ENCODE measurements around the gene ANKS1B. TPM values are rescaled to one million over a fixed set of nuclear protein-coding genes. Genes with fewer than 3 reads are reported as not detected.

ANKS1B gene
- total RNA-seq, 1 experiment from 2014 or later, result 5.8 TPM

DNA sequence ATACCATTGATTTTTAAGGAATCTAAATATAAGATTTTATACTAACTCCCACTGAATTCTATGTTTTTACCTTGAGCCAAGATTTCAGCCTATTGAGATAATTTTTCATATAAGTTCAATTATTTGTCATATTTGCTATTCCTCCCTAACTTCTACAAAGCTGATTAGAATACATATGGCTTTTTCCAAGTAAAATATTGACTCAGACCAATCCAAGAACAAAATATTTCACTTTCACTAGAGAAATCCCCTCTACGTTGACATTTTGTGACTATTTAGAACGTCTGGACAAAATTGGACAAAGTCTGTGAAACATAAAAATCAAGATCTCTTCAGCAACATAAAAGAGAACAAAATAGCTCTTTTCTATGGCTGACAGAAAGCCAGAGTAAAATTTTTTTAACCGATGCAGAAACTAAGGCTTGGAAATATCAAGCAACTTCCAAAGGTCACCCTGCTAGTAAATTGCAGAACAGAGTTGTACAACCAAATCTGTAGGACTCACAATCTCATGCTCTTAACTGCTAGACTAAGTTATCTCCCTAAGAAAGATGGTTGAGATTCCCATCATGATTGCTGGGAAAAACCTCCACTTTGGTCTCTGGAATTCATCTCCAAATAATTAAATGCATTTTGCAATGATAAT lies 219.1 kb downstream of the ANKS1B start:
- DNase-seq (ENCODE audit: low spot score) (no peak), ATAC-seq (no peak)
- Mint-ChIP-seq H3K4me1 (peaks cover 11% of the 10 kb centered on the region), H3K27ac (no peak overlapping the region), H3K4me3 (no peak overlapping the region), H3K36me3 (no peaks in the 10 kb centered on the region), H3K9me3 (no peaks in the 10 kb centered on the region), H3K27me3 (ENCODE audit: low read depth) (no peaks in the 10 kb centered on the region)
- POLR2A ChIA-PET, result no interaction called here
- no peak for TF ChIP-seq TCF7 (CRISPR knock-in tag; IDR thresholded peaks at IDR 0.05; ENCODE audit: low read depth)
- TF ChIP-seq SP1 (CRISPR knock-in tag; conservative IDR thresholded peaks at IDR 0.05), result no peak
- TF ChIP-seq, protein P1, sequence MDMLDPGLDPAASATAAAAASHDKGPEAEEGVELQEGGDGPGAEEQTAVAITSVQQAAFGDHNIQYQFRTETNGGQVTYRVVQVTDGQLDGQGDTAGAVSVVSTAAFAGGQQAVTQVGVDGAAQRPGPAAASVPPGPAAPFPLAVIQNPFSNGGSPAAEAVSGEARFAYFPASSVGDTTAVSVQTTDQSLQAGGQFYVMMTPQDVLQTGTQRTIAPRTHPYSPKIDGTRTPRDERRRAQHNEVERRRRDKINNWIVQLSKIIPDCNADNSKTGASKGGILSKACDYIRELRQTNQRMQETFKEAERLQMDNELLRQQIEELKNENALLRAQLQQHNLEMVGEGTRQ (CRISPR knock-in tag; IDR thresholded peaks at IDR 0.05), result no peak
- TF ChIP-seq, protein P2, sequence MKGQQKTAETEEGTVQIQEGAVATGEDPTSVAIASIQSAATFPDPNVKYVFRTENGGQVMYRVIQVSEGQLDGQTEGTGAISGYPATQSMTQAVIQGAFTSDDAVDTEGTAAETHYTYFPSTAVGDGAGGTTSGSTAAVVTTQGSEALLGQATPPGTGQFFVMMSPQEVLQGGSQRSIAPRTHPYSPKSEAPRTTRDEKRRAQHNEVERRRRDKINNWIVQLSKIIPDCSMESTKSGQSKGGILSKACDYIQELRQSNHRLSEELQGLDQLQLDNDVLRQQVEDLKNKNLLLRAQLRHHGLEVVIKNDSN (CRISPR knock-in tag; IDR thresholded peaks at IDR 0.05), result no peak
- TF ChIP-seq, protein P3, sequence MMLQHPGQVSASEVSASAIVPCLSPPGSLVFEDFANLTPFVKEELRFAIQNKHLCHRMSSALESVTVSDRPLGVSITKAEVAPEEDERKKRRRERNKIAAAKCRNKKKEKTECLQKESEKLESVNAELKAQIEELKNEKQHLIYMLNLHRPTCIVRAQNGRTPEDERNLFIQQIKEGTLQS (CRISPR knock-in tag; conservative IDR thresholded peaks at IDR 0.05), result no peak
- TF ChIP-seq, protein P4, sequence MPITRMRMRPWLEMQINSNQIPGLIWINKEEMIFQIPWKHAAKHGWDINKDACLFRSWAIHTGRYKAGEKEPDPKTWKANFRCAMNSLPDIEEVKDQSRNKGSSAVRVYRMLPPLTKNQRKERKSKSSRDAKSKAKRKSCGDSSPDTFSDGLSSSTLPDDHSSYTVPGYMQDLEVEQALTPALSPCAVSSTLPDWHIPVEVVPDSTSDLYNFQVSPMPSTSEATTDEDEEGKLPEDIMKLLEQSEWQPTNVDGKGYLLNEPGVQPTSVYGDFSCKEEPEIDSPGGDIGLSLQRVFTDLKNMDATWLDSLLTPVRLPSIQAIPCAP (CRISPR knock-in tag; IDR thresholded peaks at IDR 0.05), result no peak
- TF ChIP-seq ZNF396 (CRISPR knock-in tag; IDR thresholded peaks at IDR 0.05; ENCODE audit: borderline replicate concordance), result no peak
- CTCF ChIA-PET, result no interaction called here

- Mint-ChIP-seq H3K27me3 (ENCODE audit: low read depth) (no peaks in the 10 kb centered on the region), H3K27ac (no peak overlapping the region), H3K36me3 (peaks cover 3% of the 10 kb centered on the region), H3K4me1 (no peaks in the 10 kb centered on the region), H3K9me3 (peaks cover 7% of the 10 kb centered on the region), H3K4me3 (no peak overlapping the region)
- DNase-seq (ENCODE audit: low spot score) (no peak), ATAC-seq (no peak)
- TF ChIP-seq, protein P5, sequence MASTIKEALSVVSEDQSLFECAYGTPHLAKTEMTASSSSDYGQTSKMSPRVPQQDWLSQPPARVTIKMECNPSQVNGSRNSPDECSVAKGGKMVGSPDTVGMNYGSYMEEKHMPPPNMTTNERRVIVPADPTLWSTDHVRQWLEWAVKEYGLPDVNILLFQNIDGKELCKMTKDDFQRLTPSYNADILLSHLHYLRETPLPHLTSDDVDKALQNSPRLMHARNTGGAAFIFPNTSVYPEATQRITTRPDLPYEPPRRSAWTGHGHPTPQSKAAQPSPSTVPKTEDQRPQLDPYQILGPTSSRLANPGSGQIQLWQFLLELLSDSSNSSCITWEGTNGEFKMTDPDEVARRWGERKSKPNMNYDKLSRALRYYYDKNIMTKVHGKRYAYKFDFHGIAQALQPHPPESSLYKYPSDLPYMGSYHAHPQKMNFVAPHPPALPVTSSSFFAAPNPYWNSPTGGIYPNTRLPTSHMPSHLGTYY (CRISPR knock-in tag; IDR thresholded peaks at IDR 0.05), result no peak
- TF ChIP-seq, protein P6, sequence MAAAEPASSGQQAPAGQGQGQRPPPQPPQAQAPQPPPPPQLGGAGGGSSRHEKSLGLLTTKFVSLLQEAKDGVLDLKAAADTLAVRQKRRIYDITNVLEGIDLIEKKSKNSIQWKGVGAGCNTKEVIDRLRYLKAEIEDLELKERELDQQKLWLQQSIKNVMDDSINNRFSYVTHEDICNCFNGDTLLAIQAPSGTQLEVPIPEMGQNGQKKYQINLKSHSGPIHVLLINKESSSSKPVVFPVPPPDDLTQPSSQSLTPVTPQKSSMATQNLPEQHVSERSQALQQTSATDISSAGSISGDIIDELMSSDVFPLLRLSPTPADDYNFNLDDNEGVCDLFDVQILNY (CRISPR knock-in tag; IDR thresholded peaks at IDR 0.05), result no peak
- TF ChIP-seq ELF4 (CRISPR knock-in tag; IDR thresholded peaks at IDR 0.05; ENCODE audit: low read depth) (no peak), JAZF1 (CRISPR knock-in tag; IDR thresholded peaks at IDR 0.05) (no peak), PRDM15 (CRISPR knock-in tag; IDR thresholded peaks at IDR 0.05) (no peak), NR3C1 (CRISPR knock-in tag; conservative IDR thresholded peaks at IDR 0.05; ENCODE audit: low read depth) (no peak), ZNF232 (CRISPR knock-in tag; IDR thresholded peaks at IDR 0.05) (no peak), FOXP1 (CRISPR knock-in tag; IDR thresholded peaks at IDR 0.05; ENCODE audit: borderline replicate concordance) (no peak)
- TF ChIP-seq, protein P7, sequence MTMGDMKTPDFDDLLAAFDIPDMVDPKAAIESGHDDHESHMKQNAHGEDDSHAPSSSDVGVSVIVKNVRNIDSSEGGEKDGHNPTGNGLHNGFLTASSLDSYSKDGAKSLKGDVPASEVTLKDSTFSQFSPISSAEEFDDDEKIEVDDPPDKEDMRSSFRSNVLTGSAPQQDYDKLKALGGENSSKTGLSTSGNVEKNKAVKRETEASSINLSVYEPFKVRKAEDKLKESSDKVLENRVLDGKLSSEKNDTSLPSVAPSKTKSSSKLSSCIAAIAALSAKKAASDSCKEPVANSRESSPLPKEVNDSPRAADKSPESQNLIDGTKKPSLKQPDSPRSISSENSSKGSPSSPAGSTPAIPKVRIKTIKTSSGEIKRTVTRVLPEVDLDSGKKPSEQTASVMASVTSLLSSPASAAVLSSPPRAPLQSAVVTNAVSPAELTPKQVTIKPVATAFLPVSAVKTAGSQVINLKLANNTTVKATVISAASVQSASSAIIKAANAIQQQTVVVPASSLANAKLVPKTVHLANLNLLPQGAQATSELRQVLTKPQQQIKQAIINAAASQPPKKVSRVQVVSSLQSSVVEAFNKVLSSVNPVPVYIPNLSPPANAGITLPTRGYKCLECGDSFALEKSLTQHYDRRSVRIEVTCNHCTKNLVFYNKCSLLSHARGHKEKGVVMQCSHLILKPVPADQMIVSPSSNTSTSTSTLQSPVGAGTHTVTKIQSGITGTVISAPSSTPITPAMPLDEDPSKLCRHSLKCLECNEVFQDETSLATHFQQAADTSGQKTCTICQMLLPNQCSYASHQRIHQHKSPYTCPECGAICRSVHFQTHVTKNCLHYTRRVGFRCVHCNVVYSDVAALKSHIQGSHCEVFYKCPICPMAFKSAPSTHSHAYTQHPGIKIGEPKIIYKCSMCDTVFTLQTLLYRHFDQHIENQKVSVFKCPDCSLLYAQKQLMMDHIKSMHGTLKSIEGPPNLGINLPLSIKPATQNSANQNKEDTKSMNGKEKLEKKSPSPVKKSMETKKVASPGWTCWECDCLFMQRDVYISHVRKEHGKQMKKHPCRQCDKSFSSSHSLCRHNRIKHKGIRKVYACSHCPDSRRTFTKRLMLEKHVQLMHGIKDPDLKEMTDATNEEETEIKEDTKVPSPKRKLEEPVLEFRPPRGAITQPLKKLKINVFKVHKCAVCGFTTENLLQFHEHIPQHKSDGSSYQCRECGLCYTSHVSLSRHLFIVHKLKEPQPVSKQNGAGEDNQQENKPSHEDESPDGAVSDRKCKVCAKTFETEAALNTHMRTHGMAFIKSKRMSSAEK (CRISPR knock-in tag; IDR thresholded peaks at IDR 0.05; ENCODE audit: borderline replicate concordance), result no peak
- CTCF ChIA-PET, result interaction anchor here (1.4 kb wide), 1 partner anchor 8 kb away, joined by 6 read pairs; no protein-coding TSS in a partner anchor
- POLR2A ChIA-PET, result no interaction called here
These were observed 225.3 kb downstream of the ANKS1B start for GRCh38 chr12:99759444-99759843.
